Epithelial cell of esophagus (primary cell): ENCODE results near the gene PLIN5.
A peak's percentile ranks its signal among the peaks of the same experiment; 100 is the strongest.

Experiments
- DNase-seq: peaks from one replicate; pipeline ENCODE4 v3.0.0; 2010; ENCODE audit warnings: low read depth
- H3K4me3 ChIP-seq: 2 replicates; pipeline ENCODE4 v1.5.1; 2011; ENCODE audit warnings: mild to moderate bottlenecking, low read length, control low read depth
- CTCF ChIP-seq: IDR thresholded peaks from 2 replicates; pipeline ENCODE4 v1.5.1; 2011; ENCODE audit warnings: low read depth, mild to moderate bottlenecking, low read length, control low read depth, inconsistent platforms; ENCODE audit not compliant: insufficient read depth; ENCODE audit errors: missing control alignments

Gene PLIN5

GRCh38 chr19:4511300-4512054 lies 23.5 kb downstream of the PLIN5 start:
- DNase-seq, result no peak
- no peak overlapping the region for H3K4me3 ChIP-seq
- TF ChIP-seq CTCF, result no peak

DNA sequence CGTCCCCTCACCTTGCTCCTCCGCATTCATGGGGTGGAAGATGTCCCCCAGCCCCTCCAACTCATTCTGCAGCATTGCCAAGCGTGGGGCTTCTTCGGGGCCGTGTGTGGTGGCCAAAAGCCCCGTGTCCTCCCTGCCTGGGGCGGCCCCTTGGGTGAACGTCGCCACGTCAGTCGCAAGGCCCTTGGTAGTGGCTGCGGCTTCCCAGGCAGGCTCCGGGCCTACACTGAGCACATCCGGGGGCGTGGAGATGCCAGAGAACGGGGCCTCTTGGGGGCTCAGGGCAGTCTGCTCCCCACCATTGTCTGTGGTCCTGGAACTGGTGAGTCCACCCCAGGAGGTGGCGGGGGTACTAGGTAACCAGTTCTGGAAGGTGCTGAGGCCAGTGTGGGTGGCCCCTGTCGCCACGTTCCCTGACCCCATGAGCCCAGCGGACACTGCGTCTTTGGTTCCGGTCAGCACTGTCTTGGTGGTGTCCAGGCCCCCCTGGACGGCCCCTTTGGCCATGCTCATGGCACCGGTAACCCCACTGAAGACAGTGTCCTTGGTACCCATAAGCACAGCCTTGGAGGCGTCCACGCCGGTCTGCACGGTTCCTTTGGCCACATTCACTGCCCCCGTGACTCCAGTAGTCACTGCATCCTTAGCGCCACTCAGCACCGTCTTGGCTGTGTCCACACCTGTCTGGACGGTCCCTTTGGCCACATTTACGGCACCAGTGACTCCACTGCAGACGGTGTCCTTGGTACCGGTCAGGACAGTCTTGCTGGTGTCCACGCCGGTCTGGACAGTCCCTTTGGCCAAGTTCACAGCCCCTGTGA lies 24.4 kb downstream of the PLIN5 start:
- no peak overlapping the region for H3K4me3 ChIP-seq
- DNase-seq, result no peak
- no peak for TF ChIP-seq CTCF

- DNase-seq, result no peak
- TF ChIP-seq CTCF, result no peak
- no peak overlapping the region for H3K4me3 ChIP-seq
These were observed 26.3 kb downstream of the PLIN5 start for GRCh38 chr19:4508698-4509097.

DNA sequence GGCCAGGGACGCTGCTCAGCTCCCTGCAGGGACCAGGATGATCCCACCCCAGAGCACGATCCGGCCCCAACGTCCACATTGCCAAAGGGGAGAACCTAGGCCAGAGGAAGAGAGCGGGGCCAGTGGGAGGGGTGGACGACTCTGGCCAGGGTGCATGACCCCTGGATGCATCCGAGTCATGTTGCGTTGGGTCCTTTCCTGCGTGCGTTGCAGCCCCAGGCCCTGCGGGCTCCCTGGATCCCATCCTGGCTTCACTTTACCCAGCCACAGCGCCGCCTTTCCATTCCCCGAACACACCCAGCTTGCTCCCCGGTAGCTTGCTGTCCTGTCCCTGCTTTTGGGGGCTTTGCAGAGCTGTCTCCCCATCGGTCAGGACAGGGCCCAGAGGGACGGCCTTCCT lies 27.2 kb downstream of the PLIN5 start:
- H3K4me3 ChIP-seq, result no peak overlapping the region
- TF ChIP-seq CTCF, result no peak
- DNase-seq, result no peak

DNA sequence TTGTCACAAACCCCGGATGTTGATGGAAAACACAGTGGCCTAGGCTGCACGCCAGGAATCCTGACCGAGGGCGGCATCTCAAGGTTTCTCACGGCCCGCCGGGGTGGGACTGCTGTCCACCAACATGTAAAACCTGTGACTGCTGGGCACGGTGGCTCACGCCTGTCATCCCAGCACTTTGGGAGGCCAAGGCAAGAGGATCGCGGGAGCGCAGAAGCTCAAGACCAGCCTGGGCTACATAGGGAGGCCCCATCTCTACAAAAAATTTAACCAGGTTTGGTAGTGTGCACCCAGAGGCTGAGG lies 27.9 kb downstream of the PLIN5 start:
- no peak overlapping the region for H3K4me3 ChIP-seq
- TF ChIP-seq CTCF, result no peak
- no peak for DNase-seq

- no peak for TF ChIP-seq CTCF
- peak; percentile 58 for DNase-seq
- H3K4me3 ChIP-seq, result no peak overlapping the region
These were observed 28.4 kb downstream of the PLIN5 start for GRCh38 chr19:4506449-4507149.
